Thoracic aorta (tissue), 2 donors: Measurements from ENCODE around the gene FAM107A. TPM values are rescaled to one million over a fixed set of nuclear protein-coding genes. Genes with fewer than 3 reads are reported as not detected.

Experiments used
- ATAC-seq: fragments of 150-250 bp; one replicate; pipeline ENCODE4 v1.8.0; 2017; ENCODE audit warnings: low read depth; ENCODE audit not compliant: insufficient number of reproducible peaks, low FRiP score
- DNase-seq: peaks from one replicate; pipeline ENCODE4 v3.0.0-alpha.2; 2020; ENCODE audit warnings: low spot score
- H3K27ac ChIP-seq, 2 donors: fragments of 200-600 bp; sonication (generic); 1 replicate in 1 of 2; 2 replicates in 1 of 2; pipeline ENCODE4 v1.5.1; 2016; ENCODE audit warnings: mild to moderate bottlenecking in 2 of 2, moderate library complexity in 2 of 2
- H3K27me3 ChIP-seq: fragments of 200-600 bp; sonication (generic); replicated peaks from 2 replicates; pipeline ENCODE4 v1.6.0; 2016; ENCODE audit warnings: mild to moderate bottlenecking; ENCODE audit not compliant: insufficient read depth
- H3K36me3 ChIP-seq: fragments of 200-600 bp; sonication (generic); one replicate; pipeline ENCODE4 v1.5.1; 2016
- H3K4me1 ChIP-seq, 2 donors: fragments of 200-600 bp; sonication (generic); 1 replicate in 1 of 2; 2 replicates in 1 of 2; pipeline versions ENCODE4 v1.5.1 to v1.6.0; 2016; ENCODE audit warnings: low read depth in 2 of 2, mild to moderate bottlenecking in 1 of 2; ENCODE audit not compliant: control insufficient read depth in 1 of 2
- H3K4me3 ChIP-seq: fragments of 200-600 bp; sonication (generic); 2 replicates; pipeline ENCODE4 v1.5.1; 2016; ENCODE audit warnings: mild to moderate bottlenecking
- H3K9me3 ChIP-seq: fragments of 200-600 bp; sonication (generic); 2 replicates; pipeline ENCODE4 v1.5.1; 2016
- total RNA-seq, 2 donors: library from RNA; depleted of rRNA; stranded (reverse); fragments of >200 nt; gene quantifications; one replicate each; pipeline versions ENCODE4 v1.1.0 to v1.2.3, GENCODE V29; 2016
- TF ChIP-seq, protein P1 (sequence below): fragments of 200-600 bp; sonication (generic); IDR thresholded peaks from one replicate; pipeline ENCODE4 v1.5.1; 2019; ENCODE audit warnings: antibody characterized with exemption

FAM107A gene
- total RNA-seq, 2 donors from 2014 or later, result 25.3 to 63.6 TPM

DNA sequence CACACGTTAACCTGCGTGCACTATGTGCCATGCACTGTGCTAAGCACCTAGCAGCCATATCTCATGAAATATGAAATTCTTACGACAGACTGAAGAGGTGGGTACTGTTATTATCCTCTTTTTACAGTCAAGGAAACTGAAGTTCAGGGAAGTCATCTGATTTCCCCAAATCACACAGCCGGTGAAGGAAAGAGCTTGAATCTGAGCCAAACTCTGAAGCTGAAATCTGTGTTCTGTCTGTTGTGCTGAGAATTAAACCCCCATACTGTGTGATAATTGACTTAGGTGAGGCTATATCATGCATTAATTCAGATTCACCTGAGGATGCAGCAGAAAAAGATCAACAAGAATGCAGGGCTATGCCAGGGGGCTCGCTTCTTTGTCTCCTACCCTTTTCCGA is 475 bp downstream of the FAM107A start:
- H3K36me3 ChIP-seq, result no peaks in the 10 kb centered on the region
- H3K27me3 ChIP-seq, result no peaks in the 10 kb centered on the region
- TF ChIP-seq, protein P1, sequence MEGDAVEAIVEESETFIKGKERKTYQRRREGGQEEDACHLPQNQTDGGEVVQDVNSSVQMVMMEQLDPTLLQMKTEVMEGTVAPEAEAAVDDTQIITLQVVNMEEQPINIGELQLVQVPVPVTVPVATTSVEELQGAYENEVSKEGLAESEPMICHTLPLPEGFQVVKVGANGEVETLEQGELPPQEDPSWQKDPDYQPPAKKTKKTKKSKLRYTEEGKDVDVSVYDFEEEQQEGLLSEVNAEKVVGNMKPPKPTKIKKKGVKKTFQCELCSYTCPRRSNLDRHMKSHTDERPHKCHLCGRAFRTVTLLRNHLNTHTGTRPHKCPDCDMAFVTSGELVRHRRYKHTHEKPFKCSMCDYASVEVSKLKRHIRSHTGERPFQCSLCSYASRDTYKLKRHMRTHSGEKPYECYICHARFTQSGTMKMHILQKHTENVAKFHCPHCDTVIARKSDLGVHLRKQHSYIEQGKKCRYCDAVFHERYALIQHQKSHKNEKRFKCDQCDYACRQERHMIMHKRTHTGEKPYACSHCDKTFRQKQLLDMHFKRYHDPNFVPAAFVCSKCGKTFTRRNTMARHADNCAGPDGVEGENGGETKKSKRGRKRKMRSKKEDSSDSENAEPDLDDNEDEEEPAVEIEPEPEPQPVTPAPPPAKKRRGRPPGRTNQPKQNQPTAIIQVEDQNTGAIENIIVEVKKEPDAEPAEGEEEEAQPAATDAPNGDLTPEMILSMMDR, result no peak
- H3K9me3 ChIP-seq, result no peaks in the 10 kb centered on the region
- peaks cover 0 to 16% of the 10 kb centered on the region in 2 donors for H3K4me1 ChIP-seq
- H3K4me3 ChIP-seq, result peak overlapping the region; percentile 51
- peak overlapping the region in 1 of 2 donors; percentile 43 for H3K27ac ChIP-seq
- no peak for ATAC-seq
- DNase-seq, result no peak

DNA sequence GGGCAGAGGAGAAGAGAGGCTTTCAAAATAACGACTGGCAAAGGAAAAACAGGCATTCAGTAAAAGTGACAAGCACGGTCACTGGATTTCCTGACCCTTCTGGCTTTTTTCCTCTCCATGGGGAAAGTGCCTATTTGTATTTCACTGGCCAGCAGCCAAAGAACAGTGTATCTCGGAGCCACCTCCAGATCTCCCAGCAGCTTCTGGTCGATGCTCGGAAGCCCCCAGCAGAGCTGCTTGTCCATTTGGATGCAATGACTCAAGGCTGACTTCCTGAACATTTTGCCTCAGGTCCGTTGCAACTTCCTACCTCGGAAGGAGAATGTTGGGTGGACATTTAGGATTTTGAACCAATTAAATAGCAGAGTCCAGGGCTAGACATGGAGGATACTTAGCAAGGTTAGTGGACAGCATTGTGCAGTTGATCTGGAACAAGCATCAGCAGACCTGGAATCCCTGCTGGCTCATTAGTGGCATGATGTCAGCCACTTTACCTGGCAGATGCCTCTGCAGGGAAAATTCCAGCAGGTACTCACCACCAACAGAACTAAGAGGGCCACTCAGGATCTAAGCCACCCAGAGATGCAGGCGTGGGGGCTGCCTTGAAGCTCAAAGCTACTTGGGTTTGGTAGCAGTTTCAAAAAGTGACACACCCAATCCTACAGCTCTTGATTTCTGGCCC is 1.1 kb downstream of the FAM107A start:
- ATAC-seq, result no peak
- Histone ChIP-seq H3K9me3 (no peaks in the 10 kb centered on the region), H3K27me3 (no peaks in the 10 kb centered on the region), H3K4me3 (no peak overlapping the region), H3K27ac (peak overlapping the region in 1 of 2 donors; percentile 43), H3K36me3 (no peaks in the 10 kb centered on the region), H3K4me1 (peaks cover 0 to 16% of the 10 kb centered on the region in 2 donors)
- DNase-seq, result no peak
- TF ChIP-seq, protein P1, result no peak

DNA sequence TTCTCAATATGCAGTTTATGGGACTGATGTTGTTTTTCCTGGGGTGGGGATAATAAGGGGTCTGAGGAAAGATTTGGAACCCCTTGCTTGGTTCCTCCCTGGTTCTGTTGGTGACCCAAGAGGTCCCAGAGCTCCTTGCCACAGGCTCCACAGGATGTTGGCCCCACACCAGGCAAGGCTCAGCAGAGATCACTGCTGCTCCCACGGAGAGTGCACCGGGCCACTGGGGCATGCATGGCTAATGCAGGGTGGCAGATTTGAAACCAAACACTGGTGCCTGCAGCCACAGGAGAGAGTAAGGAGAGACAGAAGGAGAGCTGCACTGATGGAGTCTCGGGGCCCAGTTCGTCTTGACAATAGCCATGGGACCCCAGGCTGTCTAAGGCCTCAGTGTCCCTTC is 2.5 kb downstream of the FAM107A start:
- H3K4me3 ChIP-seq, result no peak overlapping the region
- no peak for ATAC-seq
- H3K27me3 ChIP-seq, result no peaks in the 10 kb centered on the region
- no peaks in the 10 kb centered on the region for H3K36me3 ChIP-seq
- no peak overlapping the region for H3K27ac ChIP-seq
- DNase-seq, result no peak
- TF ChIP-seq, protein P1, result no peak
- H3K9me3 ChIP-seq, result no peaks in the 10 kb centered on the region
- H3K4me1 ChIP-seq, result peaks cover 0 to 16% of the 10 kb centered on the region in 2 donors

DNA sequence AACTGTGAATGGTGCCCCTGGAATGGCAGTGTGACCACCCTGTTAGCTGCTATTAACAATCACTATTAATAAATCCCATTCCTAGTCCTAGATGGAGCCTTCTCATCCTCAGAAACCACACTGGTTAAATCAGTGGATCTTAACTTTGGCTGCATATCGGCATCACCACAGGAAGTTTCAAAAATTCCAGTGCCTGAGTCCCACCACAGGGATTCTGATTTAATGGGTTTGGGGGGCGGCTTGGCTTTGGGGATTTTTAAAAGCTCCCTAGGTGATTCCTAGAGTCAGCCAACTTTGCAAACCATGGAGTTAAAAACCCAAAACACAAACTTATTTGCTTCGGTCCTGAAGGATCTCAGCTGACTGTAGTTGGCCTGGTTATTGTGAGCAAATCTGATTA is 3.1 kb downstream of the FAM107A start:
- Histone ChIP-seq H3K4me3 (no peak overlapping the region), H3K4me1 (peaks cover 0 to 16% of the 10 kb centered on the region in 2 donors), H3K27me3 (no peaks in the 10 kb centered on the region), H3K9me3 (no peaks in the 10 kb centered on the region), H3K27ac (no peak overlapping the region), H3K36me3 (no peaks in the 10 kb centered on the region)
- no peak for DNase-seq
- TF ChIP-seq, protein P1, result no peak
- no peak for ATAC-seq

DNA sequence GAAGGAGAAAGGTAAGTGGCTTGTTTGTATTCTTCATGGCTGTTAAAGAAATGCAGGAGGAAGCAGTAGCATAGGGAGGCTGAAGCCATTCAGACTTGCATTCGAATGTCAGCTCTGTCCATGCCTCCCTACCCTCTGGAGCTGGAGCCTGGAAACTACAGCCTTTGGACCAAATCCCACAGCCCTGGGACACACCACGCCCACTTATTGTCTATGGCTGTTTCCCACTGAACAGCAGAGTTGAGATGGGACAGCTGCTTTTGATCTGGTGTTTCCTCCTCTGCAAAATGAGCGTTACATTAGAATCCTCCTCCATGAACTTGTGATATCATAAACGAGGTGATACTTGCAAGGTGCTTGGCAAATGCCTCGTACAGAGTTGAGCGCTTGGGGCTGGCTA is 3.6 kb downstream of the FAM107A start:
- no peaks in the 10 kb centered on the region for H3K27me3 ChIP-seq
- H3K4me1 ChIP-seq, result peaks cover 0 to 16% of the 10 kb centered on the region in 2 donors
- H3K4me3 ChIP-seq, result no peak overlapping the region
- ATAC-seq, result no peak
- DNase-seq, result no peak
- no peak overlapping the region for H3K27ac ChIP-seq
- H3K9me3 ChIP-seq, result no peaks in the 10 kb centered on the region
- no peaks in the 10 kb centered on the region for H3K36me3 ChIP-seq
- TF ChIP-seq, protein P1, result no peak
